Measurements from ENCODE around the gene FSTL4.

DNA sequence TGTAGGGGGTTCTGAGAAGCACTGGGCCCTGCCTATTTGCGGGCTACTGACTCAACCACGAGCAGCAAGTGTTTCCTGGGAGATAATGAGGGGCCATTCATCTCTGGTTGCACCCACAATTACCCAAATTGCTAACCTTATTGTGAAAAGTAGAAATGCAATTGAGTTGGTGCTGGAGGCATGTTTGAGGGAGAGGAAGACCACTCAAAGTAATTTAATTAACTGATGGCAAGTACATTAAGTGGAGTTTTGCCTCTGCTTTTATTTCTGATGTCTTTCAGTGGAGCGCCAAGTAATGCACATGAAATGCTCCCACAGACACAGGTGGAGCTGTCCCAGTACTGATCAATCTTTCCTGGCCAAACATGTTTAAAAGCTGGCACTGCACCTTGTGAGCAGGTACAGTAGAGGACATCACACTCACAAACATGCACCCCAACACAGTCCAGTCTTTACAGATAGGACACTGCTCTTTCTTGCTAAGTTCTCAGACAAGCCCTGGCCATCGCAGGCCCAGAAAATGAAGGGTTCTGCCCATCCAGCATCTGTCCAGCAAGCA, 365.1 kb downstream of the FSTL4 start:
- no peak for TF ChIP-seq EZH2 (IDR thresholded peaks at IDR 0.05; ENCODE audit: low read depth)
- TF ChIP-seq, protein P1, sequence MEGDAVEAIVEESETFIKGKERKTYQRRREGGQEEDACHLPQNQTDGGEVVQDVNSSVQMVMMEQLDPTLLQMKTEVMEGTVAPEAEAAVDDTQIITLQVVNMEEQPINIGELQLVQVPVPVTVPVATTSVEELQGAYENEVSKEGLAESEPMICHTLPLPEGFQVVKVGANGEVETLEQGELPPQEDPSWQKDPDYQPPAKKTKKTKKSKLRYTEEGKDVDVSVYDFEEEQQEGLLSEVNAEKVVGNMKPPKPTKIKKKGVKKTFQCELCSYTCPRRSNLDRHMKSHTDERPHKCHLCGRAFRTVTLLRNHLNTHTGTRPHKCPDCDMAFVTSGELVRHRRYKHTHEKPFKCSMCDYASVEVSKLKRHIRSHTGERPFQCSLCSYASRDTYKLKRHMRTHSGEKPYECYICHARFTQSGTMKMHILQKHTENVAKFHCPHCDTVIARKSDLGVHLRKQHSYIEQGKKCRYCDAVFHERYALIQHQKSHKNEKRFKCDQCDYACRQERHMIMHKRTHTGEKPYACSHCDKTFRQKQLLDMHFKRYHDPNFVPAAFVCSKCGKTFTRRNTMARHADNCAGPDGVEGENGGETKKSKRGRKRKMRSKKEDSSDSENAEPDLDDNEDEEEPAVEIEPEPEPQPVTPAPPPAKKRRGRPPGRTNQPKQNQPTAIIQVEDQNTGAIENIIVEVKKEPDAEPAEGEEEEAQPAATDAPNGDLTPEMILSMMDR (conservative IDR thresholded peaks at IDR 0.05): no peak
